SU-DHL-6 (cell line): ENCODE data around the gene GNAT2.

Experiments
- CTCF ChIP-seq: fragments of 200-600 bp; sonication (generic); IDR thresholded peaks from one replicate; pipeline ENCODE4 v1.5.1; 2017; ENCODE audit warnings: antibody characterized with exemption, mild to moderate bottlenecking, low read length, moderate library complexity; ENCODE audit not compliant: insufficient read depth, poor library complexity, severe bottlenecking
- EZH2phosphoT487 ChIP-seq: fragments of 200-600 bp; sonication (generic), shearing (Covaris generic); conservative IDR thresholded peaks from 2 replicates; pipeline ENCODE4 v1.6.1; 2018; ENCODE audit warnings: mild to moderate bottlenecking, antibody characterized with exemption, low read length, moderate library complexity, mixed read lengths

- no peak for TF ChIP-seq EZH2phosphoT487
- TF ChIP-seq CTCF: no peak
These were observed 10.9 kb upstream of the GNAT2 start for GRCh38 chr1:109630081-109630897.
